WERI-Rb-1 (cell line): ENCODE data around the gene PBX2.
"Not testable (repeated sequence)": the region's sequence is repeated elsewhere in the genome, so short reads cannot be mapped to it uniquely, and the experiment has no call there.

ENCODE experiments used
- DNase-seq: peaks from one replicate; pipeline ENCODE4 v3.0.0-alpha.2; 2020
- H3K27ac ChIP-seq: fragments of 250-450 bp; sonication (Bioruptor Pico); 2 replicates; pipeline ENCODE4 v1.5.1; 2020; ENCODE audit warnings: mild to moderate bottlenecking, moderate library complexity
- H3K27me3 ChIP-seq: fragments of 250-450 bp; sonication (Bioruptor Pico); 2 replicates; pipeline ENCODE4 v1.5.1; 2021; ENCODE audit warnings: mild to moderate bottlenecking, low read depth, moderate library complexity; ENCODE audit not compliant: insufficient read depth, severe bottlenecking
- H3K36me3 ChIP-seq: fragments of 250-450 bp; sonication (Bioruptor Pico); 2 replicates; pipeline ENCODE4 v1.5.1; 2020; ENCODE audit warnings: mild to moderate bottlenecking, moderate library complexity
- H3K4me3 ChIP-seq: 2 replicates; pipeline ENCODE4 v1.5.1; 2011; ENCODE audit warnings: low read depth, mild to moderate bottlenecking, control low read depth, low read length
- H3K9me3 ChIP-seq: fragments of 250-450 bp; sonication (Bioruptor Pico); 2 replicates; pipeline ENCODE4 v1.5.1; 2021; ENCODE audit warnings: mild to moderate bottlenecking, moderate library complexity; ENCODE audit not compliant: severe bottlenecking
- TF ChIP-seq, protein P1 (sequence below): IDR thresholded peaks from 2 replicates; pipeline ENCODE4 v1.5.1; 2011; ENCODE audit warnings: low read depth, mild to moderate bottlenecking, control low read depth, inconsistent platforms, low read length

Gene PBX2

DNA sequence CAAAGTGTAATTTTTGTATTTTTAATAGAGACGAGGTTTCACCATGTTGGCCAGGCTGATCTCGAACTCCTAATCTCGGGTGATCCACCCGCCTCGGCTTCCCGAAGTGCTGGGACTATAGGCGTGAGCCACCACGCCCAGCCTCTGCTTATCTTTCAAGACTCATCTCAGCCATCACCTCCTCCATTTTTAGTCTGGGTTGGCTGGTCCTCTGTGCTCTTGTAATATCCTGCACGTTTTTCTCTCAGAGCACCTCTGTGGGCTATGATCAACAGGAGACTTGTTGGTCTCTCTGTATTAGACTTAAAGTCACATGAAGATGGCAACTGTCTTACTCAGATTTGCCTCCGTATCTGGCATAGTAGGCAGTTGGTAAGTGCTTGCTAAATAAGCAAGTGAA, 26.3 kb upstream of the PBX2 start:
- peaks cover 27% of the 10 kb centered on the region for H3K27me3 ChIP-seq
- H3K4me3 ChIP-seq = no peak overlapping the region
- TF ChIP-seq, protein P1, sequence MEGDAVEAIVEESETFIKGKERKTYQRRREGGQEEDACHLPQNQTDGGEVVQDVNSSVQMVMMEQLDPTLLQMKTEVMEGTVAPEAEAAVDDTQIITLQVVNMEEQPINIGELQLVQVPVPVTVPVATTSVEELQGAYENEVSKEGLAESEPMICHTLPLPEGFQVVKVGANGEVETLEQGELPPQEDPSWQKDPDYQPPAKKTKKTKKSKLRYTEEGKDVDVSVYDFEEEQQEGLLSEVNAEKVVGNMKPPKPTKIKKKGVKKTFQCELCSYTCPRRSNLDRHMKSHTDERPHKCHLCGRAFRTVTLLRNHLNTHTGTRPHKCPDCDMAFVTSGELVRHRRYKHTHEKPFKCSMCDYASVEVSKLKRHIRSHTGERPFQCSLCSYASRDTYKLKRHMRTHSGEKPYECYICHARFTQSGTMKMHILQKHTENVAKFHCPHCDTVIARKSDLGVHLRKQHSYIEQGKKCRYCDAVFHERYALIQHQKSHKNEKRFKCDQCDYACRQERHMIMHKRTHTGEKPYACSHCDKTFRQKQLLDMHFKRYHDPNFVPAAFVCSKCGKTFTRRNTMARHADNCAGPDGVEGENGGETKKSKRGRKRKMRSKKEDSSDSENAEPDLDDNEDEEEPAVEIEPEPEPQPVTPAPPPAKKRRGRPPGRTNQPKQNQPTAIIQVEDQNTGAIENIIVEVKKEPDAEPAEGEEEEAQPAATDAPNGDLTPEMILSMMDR = no peak
- no peak overlapping the region for H3K27ac ChIP-seq
- DNase-seq = no peak
- H3K9me3 ChIP-seq = no peaks in the 10 kb centered on the region
- H3K36me3 ChIP-seq = no peaks in the 10 kb centered on the region

- Histone ChIP-seq H3K9me3 (no peaks in the 10 kb centered on the region), H3K36me3 (no peaks in the 10 kb centered on the region), H3K27me3 (peaks cover 22% of the 10 kb centered on the region), H3K27ac (no peak overlapping the region), H3K4me3 (no peak overlapping the region)
- TF ChIP-seq, protein P1 = no peak
- DNase-seq = no peak
Measured at GRCh38 chr6:32215617-32216016, 25.6 kb upstream of the PBX2 start.

GRCh38 chr6:32214126-32214525, 24.1 kb upstream of the PBX2 start:
- TF ChIP-seq, protein P1 = no peak
- no peak overlapping the region for H3K4me3 ChIP-seq
- no peak for DNase-seq
- H3K9me3 ChIP-seq = no peaks in the 10 kb centered on the region
- no peak overlapping the region for H3K27ac ChIP-seq
- H3K27me3 ChIP-seq = peaks cover 16% of the 10 kb centered on the region
- H3K36me3 ChIP-seq = no peaks in the 10 kb centered on the region

DNA sequence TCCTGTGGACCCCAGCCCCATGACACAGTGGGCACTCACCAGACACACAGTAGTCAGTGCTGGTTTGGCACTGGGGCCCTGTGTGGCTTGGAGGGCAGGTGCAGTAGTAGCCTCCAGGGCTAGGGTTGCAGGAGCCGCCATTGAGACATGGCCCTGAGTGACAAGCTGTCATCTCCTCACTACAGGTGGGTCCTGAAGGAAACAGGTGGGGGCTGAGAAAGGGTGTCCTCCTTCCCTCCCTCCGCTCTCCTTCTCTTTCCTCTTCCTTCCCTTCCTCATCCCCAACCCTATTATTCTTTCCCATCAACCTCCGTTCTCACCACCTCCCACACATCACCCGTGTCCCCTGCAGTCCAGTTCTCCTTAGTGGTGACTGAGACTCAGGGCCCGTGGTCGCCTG, 23.6 kb upstream of the PBX2 start:
- no peaks in the 10 kb centered on the region for H3K36me3 ChIP-seq
- TF ChIP-seq, protein P1 = no peak

GRCh38 chr6:32212076-32212760, 22.2 kb upstream of the PBX2 start:
- TF ChIP-seq, protein P1 = no peak
- Histone ChIP-seq H3K4me3 (no peak overlapping the region), H3K27me3 (peaks cover 10% of the 10 kb centered on the region), H3K27ac (no peak overlapping the region), H3K9me3 (no peaks in the 10 kb centered on the region), H3K36me3 (no peaks in the 10 kb centered on the region)
- no peak for DNase-seq

More for the DNA sequence above, 23.6 kb upstream of the PBX2 start:
- Histone ChIP-seq H3K9me3 (no peaks in the 10 kb centered on the region), H3K27me3 (peaks cover 15% of the 10 kb centered on the region), H3K27ac (no peak overlapping the region), H3K4me3 (no peak overlapping the region)
- DNase-seq = no peak

- not testable (repeated sequence) for DNase-seq, H3K9me3 ChIP-seq
Measured at GRCh38 chr6:32211432-32211831, 21.4 kb upstream of the PBX2 start.

More at GRCh38 chr6:32211432-32211831, 21.4 kb upstream of the PBX2 start:
- H3K36me3 ChIP-seq, H3K27me3 ChIP-seq, H3K4me3 ChIP-seq, H3K27ac ChIP-seq: not testable (repeated sequence)
